Amniotic epithelial cell (primary cell): ENCODE results near the gene GRPEL1.
"Not testable (repeated sequence)": the region's sequence is repeated elsewhere in the genome, so short reads cannot be mapped to it uniquely, and the experiment has no call there.

Experiments used
- DNase-seq: peaks from one replicate; pipeline ENCODE4 v3.0.0-alpha.2; 2010; ENCODE audit warnings: low read depth

The GRPEL1 gene

GRCh38 chr4:7092026-7092425, 24.2 kb upstream of the GRPEL1 start:
- DNase-seq: no peak

- no peak for DNase-seq
Measured at GRCh38 chr4:7089213-7089986, 21.5 kb upstream of the GRPEL1 start.

- DNase-seq: no peak
Measured at GRCh38 chr4:7087036-7087435, 19.2 kb upstream of the GRPEL1 start.

GRCh38 chr4:7086384-7086783, 18.5 kb upstream of the GRPEL1 start:
- DNase-seq: no peak

GRCh38 chr4:7084564-7084961, 16.7 kb upstream of the GRPEL1 start:
- DNase-seq: not testable (repeated sequence)

- DNase-seq: no peak
Measured at GRCh38 chr4:7083597-7084563, 16.0 kb upstream of the GRPEL1 start.

GRCh38 chr4:7079909-7080308, 12.0 kb upstream of the GRPEL1 start:
- not testable (repeated sequence) for DNase-seq

- not testable (repeated sequence) for DNase-seq
Measured at GRCh38 chr4:7079483-7079882, 11.6 kb upstream of the GRPEL1 start.

GRCh38 chr4:7078025-7078424, 10.2 kb upstream of the GRPEL1 start:
- no peak for DNase-seq

GRCh38 chr4:7077371-7077770, 9.5 kb upstream of the GRPEL1 start:
- no peak for DNase-seq

- DNase-seq: no peak
Measured at GRCh38 chr4:7076696-7077082, 8.8 kb upstream of the GRPEL1 start.

GRCh38 chr4:7075962-7076695, 8.3 kb upstream of the GRPEL1 start:
- DNase-seq: no peak

- DNase-seq: no peak
Measured at GRCh38 chr4:7074426-7074825, 6.6 kb upstream of the GRPEL1 start.

- peak; percentile 65 for DNase-seq
Measured at GRCh38 chr4:7073526-7074390, 5.9 kb upstream of the GRPEL1 start.

- DNase-seq: no peak
Measured at GRCh38 chr4:7073059-7073458, 5.2 kb upstream of the GRPEL1 start.

GRCh38 chr4:7070729-7071511, 3.1 kb upstream of the GRPEL1 start:
- DNase-seq: peak; percentile 52

- DNase-seq: no peak
Measured at GRCh38 chr4:7068883-7069282, 1.0 kb upstream of the GRPEL1 start.

- DNase-seq: no peak
Measured at GRCh38 chr4:7068279-7068842, 497 bp upstream of the GRPEL1 start.

- DNase-seq: no peak
Measured at GRCh38 chr4:7067126-7067451, 775 bp downstream of the GRPEL1 start.

GRCh38 chr4:7066493-7066892, 1.4 kb downstream of the GRPEL1 start:
- DNase-seq: no peak
